ENCODE data around the gene CCR5.

- TF ChIP-seq CTCF (IDR thresholded peaks at IDR 0.05; ENCODE audit: low read depth, low read length) (no peak), EZH2phosphoT487 (IDR thresholded peaks at IDR 0.05; ENCODE audit: low read depth) (no peak)
These were observed 10.9 kb downstream of the CCR5 start for GRCh38 chr3:46381625-46382024.
